H9 (cell line): ENCODE measurements around the gene PLA2G5. TPM values are rescaled to one million over a fixed set of nuclear protein-coding genes. Genes with fewer than 3 reads are reported as not detected.

Experiments
- DNase-seq: peaks from one replicate; pipeline ENCODE4 v3.0.0-alpha.2; 2017
- H2AFZ ChIP-seq: one replicate; pipeline ENCODE4 v1.6.1; 2013; ENCODE audit warnings: mild to moderate bottlenecking, low read length, control low read depth, moderate library complexity
- H2AK5ac ChIP-seq: 2 replicates; pipeline ENCODE4 v1.6.1; 2013; ENCODE audit warnings: low read length, control low read depth, mixed read lengths; ENCODE audit not compliant: insufficient read length
- H2BK120ac ChIP-seq: one replicate; pipeline ENCODE4 v1.6.1; 2013; ENCODE audit warnings: low read depth, mild to moderate bottlenecking, low read length, control low read depth, inconsistent platforms; ENCODE audit not compliant: poor library complexity, severe bottlenecking
- H2BK12ac ChIP-seq: 2 replicates; pipeline ENCODE4 v1.6.1; 2013; ENCODE audit warnings: low read length, control low read depth, mixed read lengths, low read depth; ENCODE audit not compliant: insufficient read length
- H2BK15ac ChIP-seq: 2 replicates; pipeline ENCODE4 v1.6.1; 2013; ENCODE audit warnings: low read depth, low read length, control low read depth
- H2BK20ac ChIP-seq: one replicate; pipeline ENCODE4 v1.6.1; 2013; ENCODE audit warnings: low read depth, mild to moderate bottlenecking, low read length, control low read depth, inconsistent platforms; ENCODE audit not compliant: poor library complexity, severe bottlenecking
- H2BK5ac ChIP-seq: 2 replicates; pipeline ENCODE4 v1.6.1; 2013; ENCODE audit warnings: low read length, control low read depth, mixed read lengths; ENCODE audit not compliant: insufficient read length
- H3K14ac ChIP-seq: 2 replicates; pipeline ENCODE4 v1.6.1; 2013; ENCODE audit warnings: low read length, control low read depth; ENCODE audit not compliant: insufficient read depth
- H3K18ac ChIP-seq: 2 replicates; pipeline ENCODE4 v1.6.1; 2013; ENCODE audit warnings: low read depth, mild to moderate bottlenecking, mixed read lengths, low read length, control low read depth; ENCODE audit not compliant: insufficient read length
- H3K23ac ChIP-seq: 2 replicates; pipeline ENCODE4 v1.6.1; 2013; ENCODE audit warnings: low read length, control low read depth, mixed read lengths, low read depth; ENCODE audit not compliant: insufficient read length
- H3K23me2 ChIP-seq: 2 replicates; pipeline ENCODE4 v1.6.1; 2013; ENCODE audit warnings: low read depth, mild to moderate bottlenecking, mixed read lengths, low read length, control low read depth; ENCODE audit not compliant: insufficient read length, poor library complexity, severe bottlenecking
- H3K27ac ChIP-seq: 2 replicates; pipeline ENCODE4 v1.5.1; 2013; ENCODE audit warnings: low read length, control low read depth, mixed read lengths, low read depth; ENCODE audit not compliant: insufficient read length
- H3K27me3 ChIP-seq: 2 replicates; pipeline ENCODE4 v1.6.1; 2013; ENCODE audit warnings: low read length, control low read depth, inconsistent platforms; ENCODE audit not compliant: insufficient read depth
- H3K4ac ChIP-seq: 2 replicates; pipeline ENCODE4 v1.6.1; 2013; ENCODE audit warnings: low read depth, mild to moderate bottlenecking, control low read depth, inconsistent platforms, low read length, moderate library complexity
- H3K4me1 ChIP-seq: 2 replicates; pipeline ENCODE4 v1.6.1; 2013; ENCODE audit warnings: low read length, control low read depth, inconsistent platforms; ENCODE audit not compliant: insufficient read depth
- H3K4me2 ChIP-seq: 2 replicates; pipeline ENCODE4 v1.6.1; 2013; ENCODE audit warnings: low read length, control low read depth, mixed read lengths; ENCODE audit not compliant: insufficient read length, insufficient read depth
- H3K56ac ChIP-seq: 2 replicates; pipeline ENCODE4 v1.6.1; 2013; ENCODE audit warnings: low read depth, mild to moderate bottlenecking, mixed read lengths, low read length, control low read depth; ENCODE audit not compliant: insufficient read length
- H3K79me1 ChIP-seq: 2 replicates; pipeline ENCODE4 v1.6.1; 2013; ENCODE audit warnings: low read depth, mild to moderate bottlenecking, moderate library complexity, low read length, control low read depth, inconsistent platforms; ENCODE audit not compliant: insufficient read depth, poor library complexity, severe bottlenecking
- H3K79me2 ChIP-seq: 2 replicates; pipeline ENCODE4 v1.6.1; 2013; ENCODE audit warnings: low read length, control low read depth, inconsistent platforms; ENCODE audit not compliant: insufficient read depth
- H3K9ac ChIP-seq: 2 replicates; pipeline ENCODE4 v1.6.1; 2013; ENCODE audit warnings: low read length, control low read depth, mixed read lengths; ENCODE audit not compliant: insufficient read length; ENCODE audit errors: extremely low read depth
- H3K9me3 ChIP-seq: one replicate; pipeline ENCODE4 v1.6.1; 2013; ENCODE audit warnings: low read depth, low read length, inconsistent platforms; ENCODE audit not compliant: control insufficient read depth
- H3T11ph ChIP-seq: one replicate; pipeline ENCODE4 v1.6.1; 2013; ENCODE audit warnings: mild to moderate bottlenecking, low read length, control low read depth, inconsistent platforms
- H4K20me1 ChIP-seq: one replicate; pipeline ENCODE4 v1.6.1; 2013; ENCODE audit not compliant: control insufficient read depth, insufficient read length, insufficient read depth
- H4K5ac ChIP-seq: 2 replicates; pipeline ENCODE4 v1.6.1; 2013; ENCODE audit warnings: low read depth, mild to moderate bottlenecking, mixed read lengths, low read length, control low read depth; ENCODE audit not compliant: insufficient read length
- H4K8ac ChIP-seq: replicated peaks from 2 replicates; pipeline ENCODE4 v1.6.1; 2013; ENCODE audit warnings: low read length, control low read depth, mixed read lengths, low read depth; ENCODE audit not compliant: insufficient read length
- H4K91ac ChIP-seq: 2 replicates; pipeline ENCODE4 v1.6.1; 2013; ENCODE audit warnings: low read depth, mild to moderate bottlenecking, moderate library complexity, mixed read lengths, low read length, control low read depth; ENCODE audit not compliant: insufficient read length
- H3K27ac Mint-ChIP-seq, 3 experiments: 2 replicates in 2 of 3; 3 replicates in 1 of 3; pipeline ENCODE4 v1.8.0; 2020 to 2021; ENCODE audit warnings: mixed read lengths in 3 of 3, mild to moderate bottlenecking in 1 of 3, moderate library complexity in 1 of 3
- H3K27me3 Mint-ChIP-seq: 2 replicates; pipeline ENCODE4 v1.8.0; 2021; ENCODE audit warnings: low read depth, mild to moderate bottlenecking, moderate library complexity, mixed read lengths
- H3K36me3 Mint-ChIP-seq, 3 experiments: 2 replicates in 2 of 3; 3 replicates in 1 of 3; pipeline ENCODE4 v1.8.0; 2020 to 2021; ENCODE audit warnings: low read depth in 3 of 3, mixed read lengths in 3 of 3; ENCODE audit not compliant: insufficient read depth in 1 of 3
- H3K4me1 Mint-ChIP-seq, 2 experiments: 2 replicates each; pipeline ENCODE4 v1.8.0; 2020; ENCODE audit warnings: mixed read lengths in 2 of 2
- H3K4me3 Mint-ChIP-seq, 2 experiments: 2 replicates in 1 of 2; 3 replicates in 1 of 2; pipeline ENCODE4 v1.8.0; 2020 to 2021; ENCODE audit warnings: mild to moderate bottlenecking in 2 of 2, mixed read lengths in 2 of 2, moderate library complexity in 1 of 2
- H3K9me3 Mint-ChIP-seq, 2 experiments: 2 replicates in 1 of 2; 3 replicates in 1 of 2; pipeline ENCODE4 v1.8.0; 2020; ENCODE audit warnings: mild to moderate bottlenecking in 2 of 2, mixed read lengths in 2 of 2, moderate library complexity in 1 of 2
- CTCF ChIP-seq: fragments of 200-600 bp; sonication (generic); conservative IDR thresholded peaks from 3 replicates; pipeline ENCODE4 v1.8.0; 2021; ENCODE audit warnings: antibody characterized with exemption, mild to moderate bottlenecking
- WGBS: extraction: QIAGEN DNeasy Blood & Tissue Kit; methylation state at CpG from one replicate; pipeline ENCODE4 v1.1.7; 2013; ENCODE audit warnings: missing lambda C conversion rate, low lambda C conversion rate, mixed read lengths; ENCODE audit not compliant: insufficient read length; ENCODE audit errors: extremely low coverage; 5-methylcytosine and 5-hydroxymethylcytosine counted together
- total RNA-seq: library from RNA; stranded (reverse); gene quantifications from 2 replicates; pipeline ENCODE4 v1.2.1, GENCODE V29; 2021

The PLA2G5 gene
- total RNA-seq, 1 experiment from 2014 or later, result not detected

- no peak overlapping the region for H4K91ac ChIP-seq
- Mint-ChIP-seq H3K4me1 (peaks cover 0 to 7% of the 10 kb centered on the region in 2 experiments; a peak in 1 of 4 replicates), H3K36me3 (no peaks in the 10 kb centered on the region), H3K27me3 (peaks cover 2% of the 10 kb centered on the region), H3K27ac (no peak overlapping the region; a peak in 1 of 7 replicates), H3K4me3 (no peak overlapping the region), H3K9me3 (no peaks in the 10 kb centered on the region; a peak in 1 of 5 replicates)
- H3K4ac ChIP-seq, result no peak overlapping the region
- H3T11ph ChIP-seq, result no peak overlapping the region
- H2AK5ac ChIP-seq, result no peak overlapping the region
- H4K8ac ChIP-seq, result no peak overlapping the region
- no peak overlapping the region for H3K4me2 ChIP-seq
- no peaks in the 10 kb centered on the region for H3K79me1 ChIP-seq
- H3K4me1 ChIP-seq, result no peaks in the 10 kb centered on the region
- H2BK12ac ChIP-seq, result no peak overlapping the region
- no peak overlapping the region for H2AFZ ChIP-seq
- DNase-seq, result no peak
- H3K14ac ChIP-seq, result no peak overlapping the region
- TF ChIP-seq CTCF, result no peak
- no peak overlapping the region for H2BK20ac ChIP-seq
- no peak overlapping the region for H4K5ac ChIP-seq
- H3K27ac ChIP-seq, result no peak overlapping the region
- H3K23me2 ChIP-seq, result no peaks in the 10 kb centered on the region
- no peaks in the 10 kb centered on the region for H3K9me3 ChIP-seq
- H2BK5ac ChIP-seq, result no peak overlapping the region
- H2BK120ac ChIP-seq, result no peak overlapping the region
- whole genome bisulfite sequencing, result no CpG with 5 or more reads among the region's 13 CpGs
- no peaks in the 10 kb centered on the region for H4K20me1 ChIP-seq
- H3K56ac ChIP-seq, result no peak overlapping the region
- H3K23ac ChIP-seq, result no peak overlapping the region
- no peak overlapping the region for H2BK15ac ChIP-seq
- no peak overlapping the region for H3K9ac ChIP-seq
- H3K79me2 ChIP-seq, result no peaks in the 10 kb centered on the region
- H3K18ac ChIP-seq, result no peak overlapping the region
- no peaks in the 10 kb centered on the region for H3K27me3 ChIP-seq
These were observed 70.0 kb downstream of the PLA2G5 start for GRCh38 chr1:20139776-20140612.
